Measurements from ENCODE around the gene SYNJ2. TPM values are rescaled to one million over a fixed set of nuclear protein-coding genes. Genes with fewer than 3 reads are reported as not detected.

The SYNJ2 gene
- total RNA-seq, 1 donor from 2014 or later, result 12.3 TPM

DNA sequence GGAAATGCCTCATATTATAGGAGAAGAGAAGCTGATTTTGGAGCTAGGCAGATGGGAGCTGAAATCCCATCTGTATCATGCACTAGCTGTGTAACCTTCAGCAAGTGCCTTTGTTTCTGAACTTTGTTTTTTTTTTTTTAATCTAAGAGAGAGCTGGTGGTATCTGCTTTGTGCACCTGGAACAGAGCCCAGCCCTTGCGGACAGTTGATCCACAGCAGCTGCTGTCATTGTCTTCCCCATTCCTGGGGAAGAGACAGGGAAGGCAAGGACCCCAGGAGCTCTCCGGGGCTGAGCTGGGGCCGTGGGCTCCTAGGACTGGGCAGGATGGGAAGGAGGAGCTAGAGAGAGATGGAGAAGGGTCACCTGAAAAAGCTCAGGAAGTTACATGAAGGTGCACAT, 92.1 kb downstream of the SYNJ2 start:
- Histone ChIP-seq H3K4me1 (peaks cover 21% of the 10 kb centered on the region), H3K27me3 (ENCODE audit: low read depth) (no peaks in the 10 kb centered on the region), H3K27ac (replicated peaks) (no peak overlapping the region), H3K9me3 (replicated peaks) (no peaks in the 10 kb centered on the region), H3K36me3 (peaks cover 71% of the 10 kb centered on the region), H3K4me3 (no peak overlapping the region)
- DNase-seq, result no peak
- intact Hi-C loops (cut with micrococcal nuclease), result no loop called here
- no peak for TF ChIP-seq CTCF (IDR thresholded peaks at IDR 0.05; ENCODE audit: borderline replicate concordance)

DNA sequence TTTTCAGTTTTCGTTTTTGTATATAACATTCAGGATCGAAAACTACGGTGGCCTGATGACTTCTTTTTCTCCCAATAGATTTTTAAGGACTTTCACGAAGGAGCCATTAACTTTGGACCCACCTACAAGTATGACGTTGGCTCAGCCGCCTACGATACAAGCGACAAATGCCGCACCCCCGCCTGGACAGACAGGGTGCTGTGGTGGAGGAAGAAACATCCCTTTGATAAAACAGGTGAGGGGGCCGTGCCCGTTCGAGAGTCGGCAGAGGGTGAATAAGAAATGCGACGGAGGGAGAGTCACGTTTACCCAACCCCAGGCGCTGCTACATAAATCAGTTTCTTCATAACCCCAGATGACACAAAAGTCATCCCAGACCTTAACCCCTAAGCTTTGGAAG, 94.9 kb downstream of the SYNJ2 start:
- Histone ChIP-seq H3K4me1 (peaks cover 18% of the 10 kb centered on the region), H3K9me3 (replicated peaks) (no peaks in the 10 kb centered on the region), H3K27ac (replicated peaks) (no peak overlapping the region), H3K36me3 (peaks cover 75% of the 10 kb centered on the region), H3K27me3 (ENCODE audit: low read depth) (no peaks in the 10 kb centered on the region), H3K4me3 (no peak overlapping the region)
- intact Hi-C loops (cut with micrococcal nuclease), result no loop called here
- no peak for TF ChIP-seq CTCF (IDR thresholded peaks at IDR 0.05; ENCODE audit: borderline replicate concordance)
- no peak for DNase-seq

- Histone ChIP-seq H3K4me3 (no peak overlapping the region), H3K27ac (replicated peaks) (no peak overlapping the region), H3K4me1 (peaks cover 9% of the 10 kb centered on the region), H3K9me3 (replicated peaks) (no peaks in the 10 kb centered on the region), H3K27me3 (ENCODE audit: low read depth) (no peaks in the 10 kb centered on the region), H3K36me3 (peaks cover 80% of the 10 kb centered on the region)
- intact Hi-C loops (cut with micrococcal nuclease), result no loop called here
- TF ChIP-seq CTCF (IDR thresholded peaks at IDR 0.05; ENCODE audit: borderline replicate concordance), result no peak
- DNase-seq, result no peak
Measured at GRCh38 chr6:158077676-158078075, 96.0 kb downstream of the SYNJ2 start.

DNA sequence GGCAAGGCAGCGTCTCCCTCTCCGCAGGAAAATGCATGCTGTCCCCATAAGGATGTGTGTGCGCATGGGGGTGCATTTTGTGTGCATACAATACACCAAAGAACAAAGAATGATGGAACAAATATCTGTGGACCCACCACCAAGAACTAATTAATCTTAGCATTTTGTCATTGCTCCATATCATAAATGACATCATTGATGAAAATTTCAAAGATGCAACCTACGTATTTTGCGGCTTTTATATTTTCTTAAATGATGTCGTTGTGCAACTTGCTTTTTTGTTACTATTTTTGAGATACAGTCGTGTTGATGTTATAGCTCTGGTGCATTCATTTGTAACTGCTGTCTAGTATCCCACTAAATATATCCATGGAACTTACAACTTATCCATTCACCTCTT, 96.7 kb downstream of the SYNJ2 start:
- peaks cover 7% of the 10 kb centered on the region for H3K4me1 ChIP-seq
- peaks cover 85% of the 10 kb centered on the region for H3K36me3 ChIP-seq
- no peaks in the 10 kb centered on the region for H3K9me3 ChIP-seq (replicated peaks)
- H3K27me3 ChIP-seq (ENCODE audit: low read depth), result no peaks in the 10 kb centered on the region
- intact Hi-C loops (cut with micrococcal nuclease), result no loop called here
- TF ChIP-seq CTCF (IDR thresholded peaks at IDR 0.05; ENCODE audit: borderline replicate concordance), result no peak
- no peak overlapping the region for H3K4me3 ChIP-seq
- H3K27ac ChIP-seq (replicated peaks), result no peak overlapping the region
- DNase-seq, result no peak

DNA sequence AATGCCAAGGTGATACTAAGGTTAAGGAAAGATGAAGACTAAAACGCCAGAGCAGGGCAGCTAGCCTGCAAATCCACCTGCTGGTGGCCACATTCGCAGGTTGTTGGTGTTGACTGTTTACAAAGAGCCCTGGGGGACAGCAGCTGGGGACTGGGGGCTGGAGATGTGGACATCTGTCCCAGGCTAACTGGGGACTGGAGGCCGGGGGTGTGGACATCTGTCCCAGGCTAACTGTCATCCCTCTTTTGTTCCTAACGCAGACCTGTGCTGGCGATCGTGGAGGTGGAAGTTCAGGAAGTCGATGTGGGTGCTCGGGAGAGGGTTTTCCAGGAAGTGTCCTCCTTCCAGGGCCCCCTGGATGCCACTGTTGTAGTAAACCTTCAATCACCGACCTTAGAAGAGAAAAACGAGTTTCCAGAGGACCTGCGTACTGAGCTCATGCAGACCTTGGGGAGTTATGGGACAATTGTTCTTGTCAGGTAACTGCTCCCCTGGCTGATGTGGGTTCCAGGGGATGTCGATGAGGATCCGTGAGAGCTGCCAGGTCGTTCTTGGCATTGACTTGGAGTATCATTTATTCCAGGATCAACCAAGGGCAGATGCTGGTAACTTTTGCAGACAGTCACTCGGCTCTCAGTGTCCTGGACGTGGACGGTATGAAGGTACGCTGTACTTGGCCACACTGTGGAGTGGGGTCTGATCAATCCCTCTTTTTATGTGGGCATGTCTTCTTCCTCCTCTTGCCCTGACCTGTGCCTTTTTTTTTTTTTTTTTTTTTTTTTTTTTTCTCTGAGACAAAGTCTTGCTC, 99.4 kb downstream of the SYNJ2 start:
- no peak overlapping the region for H3K27ac ChIP-seq (replicated peaks)
- H3K9me3 ChIP-seq (replicated peaks), result no peaks in the 10 kb centered on the region
- H3K27me3 ChIP-seq (ENCODE audit: low read depth), result no peaks in the 10 kb centered on the region
- DNase-seq, result no peak
- intact Hi-C loops (cut with micrococcal nuclease), result no loop called here
- H3K4me3 ChIP-seq, result no peak overlapping the region
- TF ChIP-seq CTCF (IDR thresholded peaks at IDR 0.05; ENCODE audit: borderline replicate concordance), result no peak
- H3K4me1 ChIP-seq, result no peaks in the 10 kb centered on the region
- peaks cover 94% of the 10 kb centered on the region for H3K36me3 ChIP-seq

Data from left ventricle myocardium inferior (tissue), 1 donor.